GM12878 (cell line): Measurements from ENCODE around the gene TCIRG1. TPM values are rescaled to one million over a fixed set of nuclear protein-coding genes. Genes with fewer than 3 reads are reported as not detected.

Experiments used
- CHD2 ChIP-seq: IDR thresholded peaks from 2 replicates; pipeline ENCODE4 v1.6.1; 2011; ENCODE audit warnings: low read depth, low read length, improper control_type of control experiment, borderline replicate concordance
- IKZF2 ChIP-seq, 2 experiments: fragments of 450-650 bp; IDR thresholded peaks; 2 replicates each; pipeline ENCODE4 v1.6.1; 2017; ENCODE audit warnings: mild to moderate bottlenecking in 2 of 2, moderate library complexity in 2 of 2
- polyA plus RNA-seq, 11 experiments: library from polyadenylated mRNA; depleted of rRNA in 4 of 11; unstranded in 6 of 11; stranded (reverse) in 5 of 11; fragments of >200 nt; fragmentation: Nextera tagmentation in 4 of 11; fragmentation: Illumina TruSeq in 1 of 11; extraction: Ambion mirVana in 4 of 11; extraction: Trizol in 1 of 11; gene quantifications; 1 replicate in 1 of 11; 2 replicates in 10 of 11; pipeline versions ENCODE4 v1.2.1 to v1.2.3, GENCODE V29; 2011 to 2016; ENCODE audit warnings: inconsistent platforms in 2 of 11, missing spikeins in 2 of 11, low read depth in 1 of 11
- total RNA-seq, 4 experiments: library from RNA; depleted of rRNA in 3 of 4; stranded (reverse); fragments of >200 nt in 3 of 4; fragmentation: Illumina TruSeq in 1 of 4; extraction: Trizol in 1 of 4; gene quantifications; 2 replicates each; pipeline versions ENCODE4 v1.2.1 to v1.2.3, GENCODE V29; 2013 to 2021
- TF ChIP-seq, protein P1 (sequence below): fragments of 450-650 bp; formaldehyde crosslinking; IDR thresholded peaks from 2 replicates; pipeline ENCODE4 v1.4.0; 2020; ENCODE audit warnings: mild to moderate bottlenecking, moderate library complexity
- TF ChIP-seq, protein P2 (sequence below): fragments of 450-650 bp; IDR thresholded peaks from 2 replicates; pipeline ENCODE4 v1.6.1; 2017; ENCODE audit warnings: mild to moderate bottlenecking, moderate library complexity
- TF ChIP-seq, protein P3 (sequence below): fragments of 450-650 bp; formaldehyde crosslinking; IDR thresholded peaks from 2 replicates; pipeline ENCODE4 v1.5.0; 2022; ENCODE audit warnings: mild to moderate bottlenecking, missing genetic modification characterization
- TF ChIP-seq, protein P4 (sequence below): IDR thresholded peaks from 2 replicates; pipeline ENCODE4 v1.6.1; 2011; ENCODE audit warnings: borderline replicate concordance, low read depth, mild to moderate bottlenecking, moderate library complexity, low read length; ENCODE audit not compliant: insufficient read depth, poor library complexity, severe bottlenecking
- TF ChIP-seq, protein P5 (sequence below): fragments of 450-650 bp; IDR thresholded peaks from 2 replicates; pipeline ENCODE4 v1.6.1; 2016; ENCODE audit warnings: mild to moderate bottlenecking
- TF ChIP-seq, protein P6 (sequence below): IDR thresholded peaks from 2 replicates; pipeline ENCODE4 v1.6.1; 2011; ENCODE audit warnings: mild to moderate bottlenecking, low read depth, low read length, moderate library complexity; ENCODE audit not compliant: insufficient replicate concordance

TCIRG1 gene
- total and polyA plus RNA-seq, 10 of the 15 experiments (the other 5 are each of a cell fraction or from before 2014, with no cell fraction given) = 0.76 to 218 (median 87.4) TPM

DNA sequence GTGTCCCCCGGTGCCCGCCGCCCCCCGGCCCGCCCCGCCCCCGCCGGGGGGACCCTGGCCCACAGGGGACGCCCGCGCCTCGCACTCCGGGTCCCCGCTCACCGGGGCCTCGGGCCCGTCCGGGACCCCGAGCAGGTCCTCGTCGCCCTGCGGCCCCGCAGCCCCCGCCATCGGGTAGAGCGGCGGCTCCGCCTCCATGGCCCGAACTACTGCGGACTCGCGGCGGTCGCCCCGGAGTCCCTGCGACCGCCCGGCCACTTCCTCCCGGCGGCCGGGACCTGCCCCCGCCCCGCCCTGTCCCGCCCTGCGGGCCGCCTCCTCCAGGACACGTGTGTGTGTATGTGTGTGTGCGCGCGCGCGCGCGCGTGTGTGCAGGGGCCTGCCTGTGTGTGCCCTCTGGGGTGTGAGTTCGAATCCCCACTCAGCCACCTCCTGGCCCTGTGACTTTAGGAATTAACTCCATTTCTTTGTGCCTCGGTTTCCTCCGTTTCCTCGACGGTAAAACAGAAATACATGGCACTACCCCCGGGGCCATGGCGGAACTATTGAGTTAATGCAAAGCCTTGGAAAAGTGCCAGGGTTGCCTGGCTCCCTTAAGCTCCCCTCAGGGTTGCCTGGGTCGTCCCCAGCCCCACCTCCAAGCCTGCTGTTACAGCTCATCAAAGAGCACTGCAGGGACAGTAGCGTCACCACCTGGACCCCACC lies 34.8 kb upstream of the TCIRG1 start, which contains the start of gene UNC93B1 (continued):
- TF ChIP-seq, protein P1, sequence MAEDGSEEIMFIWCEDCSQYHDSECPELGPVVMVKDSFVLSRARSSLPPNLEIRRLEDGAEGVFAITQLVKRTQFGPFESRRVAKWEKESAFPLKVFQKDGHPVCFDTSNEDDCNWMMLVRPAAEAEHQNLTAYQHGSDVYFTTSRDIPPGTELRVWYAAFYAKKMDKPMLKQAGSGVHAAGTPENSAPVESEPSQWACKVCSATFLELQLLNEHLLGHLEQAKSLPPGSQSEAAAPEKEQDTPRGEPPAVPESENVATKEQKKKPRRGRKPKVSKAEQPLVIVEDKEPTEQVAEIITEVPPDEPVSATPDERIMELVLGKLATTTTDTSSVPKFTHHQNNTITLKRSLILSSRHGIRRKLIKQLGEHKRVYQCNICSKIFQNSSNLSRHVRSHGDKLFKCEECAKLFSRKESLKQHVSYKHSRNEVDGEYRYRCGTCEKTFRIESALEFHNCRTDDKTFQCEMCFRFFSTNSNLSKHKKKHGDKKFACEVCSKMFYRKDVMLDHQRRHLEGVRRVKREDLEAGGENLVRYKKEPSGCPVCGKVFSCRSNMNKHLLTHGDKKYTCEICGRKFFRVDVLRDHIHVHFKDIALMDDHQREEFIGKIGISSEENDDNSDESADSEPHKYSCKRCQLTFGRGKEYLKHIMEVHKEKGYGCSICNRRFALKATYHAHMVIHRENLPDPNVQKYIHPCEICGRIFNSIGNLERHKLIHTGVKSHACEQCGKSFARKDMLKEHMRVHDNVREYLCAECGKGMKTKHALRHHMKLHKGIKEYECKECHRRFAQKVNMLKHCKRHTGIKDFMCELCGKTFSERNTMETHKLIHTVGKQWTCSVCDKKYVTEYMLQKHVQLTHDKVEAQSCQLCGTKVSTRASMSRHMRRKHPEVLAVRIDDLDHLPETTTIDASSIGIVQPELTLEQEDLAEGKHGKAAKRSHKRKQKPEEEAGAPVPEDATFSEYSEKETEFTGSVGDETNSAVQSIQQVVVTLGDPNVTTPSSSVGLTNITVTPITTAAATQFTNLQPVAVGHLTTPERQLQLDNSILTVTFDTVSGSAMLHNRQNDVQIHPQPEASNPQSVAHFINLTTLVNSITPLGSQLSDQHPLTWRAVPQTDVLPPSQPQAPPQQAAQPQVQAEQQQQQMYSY = no peak
- TF ChIP-seq, protein P2, sequence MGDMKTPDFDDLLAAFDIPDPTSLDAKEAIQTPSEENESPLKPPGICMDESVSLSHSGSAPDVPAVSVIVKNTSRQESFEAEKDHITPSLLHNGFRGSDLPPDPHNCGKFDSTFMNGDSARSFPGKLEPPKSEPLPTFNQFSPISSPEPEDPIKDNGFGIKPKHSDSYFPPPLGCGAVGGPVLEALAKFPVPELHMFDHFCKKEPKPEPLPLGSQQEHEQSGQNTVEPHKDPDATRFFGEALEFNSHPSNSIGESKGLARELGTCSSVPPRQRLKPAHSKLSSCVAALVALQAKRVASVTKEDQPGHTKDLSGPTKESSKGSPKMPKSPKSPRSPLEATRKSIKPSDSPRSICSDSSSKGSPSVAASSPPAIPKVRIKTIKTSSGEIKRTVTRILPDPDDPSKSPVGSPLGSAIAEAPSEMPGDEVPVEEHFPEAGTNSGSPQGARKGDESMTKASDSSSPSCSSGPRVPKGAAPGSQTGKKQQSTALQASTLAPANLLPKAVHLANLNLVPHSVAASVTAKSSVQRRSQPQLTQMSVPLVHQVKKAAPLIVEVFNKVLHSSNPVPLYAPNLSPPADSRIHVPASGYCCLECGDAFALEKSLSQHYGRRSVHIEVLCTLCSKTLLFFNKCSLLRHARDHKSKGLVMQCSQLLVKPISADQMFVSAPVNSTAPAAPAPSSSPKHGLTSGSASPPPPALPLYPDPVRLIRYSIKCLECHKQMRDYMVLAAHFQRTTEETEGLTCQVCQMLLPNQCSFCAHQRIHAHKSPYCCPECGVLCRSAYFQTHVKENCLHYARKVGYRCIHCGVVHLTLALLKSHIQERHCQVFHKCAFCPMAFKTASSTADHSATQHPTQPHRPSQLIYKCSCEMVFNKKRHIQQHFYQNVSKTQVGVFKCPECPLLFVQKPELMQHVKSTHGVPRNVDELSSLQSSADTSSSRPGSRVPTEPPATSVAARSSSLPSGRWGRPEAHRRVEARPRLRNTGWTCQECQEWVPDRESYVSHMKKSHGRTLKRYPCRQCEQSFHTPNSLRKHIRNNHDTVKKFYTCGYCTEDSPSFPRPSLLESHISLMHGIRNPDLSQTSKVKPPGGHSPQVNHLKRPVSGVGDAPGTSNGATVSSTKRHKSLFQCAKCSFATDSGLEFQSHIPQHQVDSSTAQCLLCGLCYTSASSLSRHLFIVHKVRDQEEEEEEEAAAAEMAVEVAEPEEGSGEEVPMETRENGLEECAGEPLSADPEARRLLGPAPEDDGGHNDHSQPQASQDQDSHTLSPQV = no peak
- TF ChIP-seq, protein P3, sequence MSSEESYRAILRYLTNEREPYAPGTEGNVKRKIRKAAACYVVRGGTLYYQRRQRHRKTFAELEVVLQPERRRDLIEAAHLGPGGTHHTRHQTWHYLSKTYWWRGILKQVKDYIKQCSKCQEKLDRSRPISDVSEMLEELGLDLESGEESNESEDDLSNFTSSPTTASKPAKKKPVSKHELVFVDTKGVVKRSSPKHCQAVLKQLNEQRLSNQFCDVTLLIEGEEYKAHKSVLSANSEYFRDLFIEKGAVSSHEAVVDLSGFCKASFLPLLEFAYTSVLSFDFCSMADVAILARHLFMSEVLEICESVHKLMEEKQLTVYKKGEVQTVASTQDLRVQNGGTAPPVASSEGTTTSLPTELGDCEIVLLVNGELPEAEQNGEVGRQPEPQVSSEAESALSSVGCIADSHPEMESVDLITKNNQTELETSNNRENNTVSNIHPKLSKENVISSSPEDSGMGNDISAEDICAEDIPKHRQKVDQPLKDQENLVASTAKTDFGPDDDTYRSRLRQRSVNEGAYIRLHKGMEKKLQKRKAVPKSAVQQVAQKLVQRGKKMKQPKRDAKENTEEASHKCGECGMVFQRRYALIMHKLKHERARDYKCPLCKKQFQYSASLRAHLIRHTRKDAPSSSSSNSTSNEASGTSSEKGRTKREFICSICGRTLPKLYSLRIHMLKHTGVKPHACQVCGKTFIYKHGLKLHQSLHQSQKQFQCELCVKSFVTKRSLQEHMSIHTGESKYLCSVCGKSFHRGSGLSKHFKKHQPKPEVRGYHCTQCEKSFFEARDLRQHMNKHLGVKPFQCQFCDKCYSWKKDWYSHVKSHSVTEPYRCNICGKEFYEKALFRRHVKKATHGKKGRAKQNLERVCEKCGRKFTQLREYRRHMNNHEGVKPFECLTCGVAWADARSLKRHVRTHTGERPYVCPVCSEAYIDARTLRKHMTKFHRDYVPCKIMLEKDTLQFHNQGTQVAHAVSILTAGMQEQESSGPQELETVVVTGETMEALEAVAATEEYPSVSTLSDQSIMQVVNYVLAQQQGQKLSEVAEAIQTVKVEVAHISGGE (CRISPR knock-in tag) = no peak
- TF ChIP-seq IKZF2 (IDR thresholded peaks at IDR 0.05) = no peak
- TF ChIP-seq, protein P4, sequence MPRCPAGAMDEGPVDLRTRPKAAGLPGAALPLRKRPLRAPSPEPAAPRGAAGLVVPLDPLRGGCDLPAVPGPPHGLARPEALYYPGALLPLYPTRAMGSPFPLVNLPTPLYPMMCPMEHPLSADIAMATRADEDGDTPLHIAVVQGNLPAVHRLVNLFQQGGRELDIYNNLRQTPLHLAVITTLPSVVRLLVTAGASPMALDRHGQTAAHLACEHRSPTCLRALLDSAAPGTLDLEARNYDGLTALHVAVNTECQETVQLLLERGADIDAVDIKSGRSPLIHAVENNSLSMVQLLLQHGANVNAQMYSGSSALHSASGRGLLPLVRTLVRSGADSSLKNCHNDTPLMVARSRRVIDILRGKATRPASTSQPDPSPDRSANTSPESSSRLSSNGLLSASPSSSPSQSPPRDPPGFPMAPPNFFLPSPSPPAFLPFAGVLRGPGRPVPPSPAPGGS = no peak
- TF ChIP-seq CHD2 = no peak
- TF ChIP-seq, protein P5, sequence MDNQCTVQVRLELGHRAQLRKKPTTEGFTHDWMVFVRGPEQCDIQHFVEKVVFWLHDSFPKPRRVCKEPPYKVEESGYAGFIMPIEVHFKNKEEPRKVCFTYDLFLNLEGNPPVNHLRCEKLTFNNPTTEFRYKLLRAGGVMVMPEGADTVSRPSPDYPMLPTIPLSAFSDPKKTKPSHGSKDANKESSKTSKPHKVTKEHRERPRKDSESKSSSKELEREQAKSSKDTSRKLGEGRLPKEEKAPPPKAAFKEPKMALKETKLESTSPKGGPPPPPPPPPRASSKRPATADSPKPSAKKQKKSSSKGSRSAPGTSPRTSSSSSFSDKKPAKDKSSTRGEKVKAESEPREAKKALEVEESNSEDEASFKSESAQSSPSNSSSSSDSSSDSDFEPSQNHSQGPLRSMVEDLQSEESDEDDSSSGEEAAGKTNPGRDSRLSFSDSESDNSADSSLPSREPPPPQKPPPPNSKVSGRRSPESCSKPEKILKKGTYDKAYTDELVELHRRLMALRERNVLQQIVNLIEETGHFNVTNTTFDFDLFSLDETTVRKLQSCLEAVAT = 0 out of 2 replicates have a peak, but pooled peaks have one; percentile 32
- TF ChIP-seq, protein P6, sequence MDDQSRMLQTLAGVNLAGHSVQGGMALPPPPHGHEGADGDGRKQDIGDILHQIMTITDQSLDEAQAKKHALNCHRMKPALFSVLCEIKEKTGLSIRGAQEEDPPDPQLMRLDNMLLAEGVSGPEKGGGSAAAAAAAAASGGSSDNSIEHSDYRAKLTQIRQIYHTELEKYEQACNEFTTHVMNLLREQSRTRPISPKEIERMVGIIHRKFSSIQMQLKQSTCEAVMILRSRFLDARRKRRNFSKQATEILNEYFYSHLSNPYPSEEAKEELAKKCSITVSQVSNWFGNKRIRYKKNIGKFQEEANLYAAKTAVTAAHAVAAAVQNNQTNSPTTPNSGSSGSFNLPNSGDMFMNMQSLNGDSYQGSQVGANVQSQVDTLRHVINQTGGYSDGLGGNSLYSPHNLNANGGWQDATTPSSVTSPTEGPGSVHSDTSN = no peak
